Ascending aorta (tissue), 2 donors: Measurements from ENCODE around the gene DHRS11. TPM values are rescaled to one million over a fixed set of nuclear protein-coding genes. Genes with fewer than 3 reads are reported as not detected.

Experiments
- DNase-seq, 2 donors: peaks; one replicate each; pipeline ENCODE4 v3.0.0-alpha.2; 2019; ENCODE audit warnings: low spot score in 2 of 2
- H3K27ac ChIP-seq, 2 donors: fragments of 200-600 bp; sonication (generic); one replicate each; pipeline ENCODE4 v1.5.1; 2016 to 2017; ENCODE audit warnings: mild to moderate bottlenecking in 1 of 2
- H3K27me3 ChIP-seq: fragments of 200-600 bp; sonication (generic); one replicate; pipeline ENCODE4 v1.5.1; 2017
- H3K36me3 ChIP-seq, 2 donors: fragments of 200-600 bp; sonication (generic); one replicate each; pipeline ENCODE4 v1.5.1; 2016
- H3K4me1 ChIP-seq, 2 donors: fragments of 200-600 bp; sonication (generic); one replicate each; pipeline ENCODE4 v1.5.1; 2016 to 2017; ENCODE audit warnings: mild to moderate bottlenecking in 1 of 2
- H3K4me3 ChIP-seq, 2 donors: fragments of 200-600 bp; sonication (generic); one replicate each; pipeline ENCODE4 v1.5.1; 2016 to 2017; ENCODE audit warnings: mild to moderate bottlenecking in 1 of 2
- H3K9me3 ChIP-seq, 2 donors: fragments of 200-600 bp; sonication (generic); one replicate each; pipeline ENCODE4 v1.5.1; 2016
- intact Hi-C: fragments of 100-400 bp; cut with DNase I; formaldehyde crosslinking; loops from one replicate; pipeline ENCODE4 v1.15.1; 2023
- total RNA-seq: library from RNA; depleted of rRNA; stranded (reverse); fragments of >200 nt; gene quantifications from one replicate; pipeline ENCODE4 v1.1.0, GENCODE V29; 2016
- TF ChIP-seq, protein P1 (sequence below), 3 experiments: fragments of 200-600 bp in 2 of 3; fragments of 450-650 bp in 1 of 3; sonication (generic) in 2 of 3; IDR thresholded peaks; one replicate each; pipeline ENCODE4 v1.5.1; 2016 to 2019; ENCODE audit warnings: antibody characterized with exemption in 3 of 3, mild to moderate bottlenecking in 1 of 3, moderate library complexity in 1 of 3

Gene DHRS11, protein sequence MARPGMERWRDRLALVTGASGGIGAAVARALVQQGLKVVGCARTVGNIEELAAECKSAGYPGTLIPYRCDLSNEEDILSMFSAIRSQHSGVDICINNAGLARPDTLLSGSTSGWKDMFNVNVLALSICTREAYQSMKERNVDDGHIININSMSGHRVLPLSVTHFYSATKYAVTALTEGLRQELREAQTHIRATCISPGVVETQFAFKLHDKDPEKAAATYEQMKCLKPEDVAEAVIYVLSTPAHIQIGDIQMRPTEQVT
- 11.8 TPM for total RNA-seq

DNA sequence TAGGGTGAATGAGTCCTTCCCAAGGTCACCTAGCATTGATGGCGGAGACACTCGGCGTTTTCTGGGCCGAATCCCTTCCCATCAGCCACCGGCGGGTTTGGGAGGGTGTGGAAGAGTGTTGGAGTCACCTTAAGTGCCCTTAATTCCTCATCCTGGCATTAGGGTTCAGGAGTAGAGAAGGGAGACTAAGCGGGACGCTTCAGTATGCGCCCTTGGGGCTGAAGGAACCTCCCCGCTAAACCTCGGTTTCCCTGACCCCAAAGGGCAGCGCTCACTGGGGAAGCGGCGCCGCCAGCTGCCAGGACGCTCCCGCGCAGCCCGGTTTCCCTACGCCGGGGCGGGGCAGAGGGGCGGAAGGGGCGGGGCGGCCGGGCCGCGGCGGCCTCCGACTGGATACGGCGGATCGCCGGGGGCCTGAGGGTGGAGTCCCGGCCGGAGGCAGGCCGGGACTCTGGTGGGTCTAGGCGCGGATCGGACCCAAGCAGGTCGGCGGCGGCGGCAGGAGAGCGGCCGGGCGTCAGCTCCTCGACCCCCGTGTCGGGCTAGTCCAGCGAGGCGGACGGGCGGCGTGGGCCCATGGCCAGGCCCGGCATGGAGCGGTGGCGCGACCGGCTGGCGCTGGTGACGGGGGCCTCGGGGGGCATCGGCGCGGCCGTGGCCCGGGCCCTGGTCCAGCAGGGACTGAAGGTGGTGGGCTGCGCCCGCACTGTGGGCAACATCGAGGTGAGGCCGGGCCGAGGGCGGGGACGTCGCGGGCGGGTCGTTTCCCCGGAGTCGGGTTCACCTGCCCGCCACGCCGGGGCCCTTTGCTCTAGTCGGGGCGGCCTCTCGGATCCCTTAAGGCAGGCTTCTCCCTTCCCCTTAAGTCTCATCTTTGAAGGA is at the start of gene DHRS11:
TSS of gene DHRS11 (plus strand) at position 446 of the 882 bp plus-strand sequence. CDS start at position 577, 131 bp downstream.
- TF ChIP-seq, protein P1, sequence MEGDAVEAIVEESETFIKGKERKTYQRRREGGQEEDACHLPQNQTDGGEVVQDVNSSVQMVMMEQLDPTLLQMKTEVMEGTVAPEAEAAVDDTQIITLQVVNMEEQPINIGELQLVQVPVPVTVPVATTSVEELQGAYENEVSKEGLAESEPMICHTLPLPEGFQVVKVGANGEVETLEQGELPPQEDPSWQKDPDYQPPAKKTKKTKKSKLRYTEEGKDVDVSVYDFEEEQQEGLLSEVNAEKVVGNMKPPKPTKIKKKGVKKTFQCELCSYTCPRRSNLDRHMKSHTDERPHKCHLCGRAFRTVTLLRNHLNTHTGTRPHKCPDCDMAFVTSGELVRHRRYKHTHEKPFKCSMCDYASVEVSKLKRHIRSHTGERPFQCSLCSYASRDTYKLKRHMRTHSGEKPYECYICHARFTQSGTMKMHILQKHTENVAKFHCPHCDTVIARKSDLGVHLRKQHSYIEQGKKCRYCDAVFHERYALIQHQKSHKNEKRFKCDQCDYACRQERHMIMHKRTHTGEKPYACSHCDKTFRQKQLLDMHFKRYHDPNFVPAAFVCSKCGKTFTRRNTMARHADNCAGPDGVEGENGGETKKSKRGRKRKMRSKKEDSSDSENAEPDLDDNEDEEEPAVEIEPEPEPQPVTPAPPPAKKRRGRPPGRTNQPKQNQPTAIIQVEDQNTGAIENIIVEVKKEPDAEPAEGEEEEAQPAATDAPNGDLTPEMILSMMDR (IDR thresholded peaks at IDR 0.05), result no peak
- H3K36me3 ChIP-seq, result peaks cover 18 to 30% of the 10 kb centered on the region in 2 donors
- intact Hi-C loops, result loop anchor here (1.0 to 10.0 kb wide), 4 partner anchors 10 to 893 kb away; partner anchors contain the start of genes DUSP14, GGNBP2 and MRM1
- H3K27ac ChIP-seq, result peak within 1 kb of the TSS; percentile 11 to 29
- H3K4me3 ChIP-seq, result peak within 1 kb of the TSS; percentile 74 to 95
- H3K9me3 ChIP-seq, result no peaks in the 10 kb centered on the region
- no peaks in the 10 kb centered on the region for H3K27me3 ChIP-seq
- peak in 1 of 2 donors; percentile 89 for DNase-seq
- peaks cover 0 to 7% of the 10 kb centered on the region in 2 donors for H3K4me1 ChIP-seq

DNA sequence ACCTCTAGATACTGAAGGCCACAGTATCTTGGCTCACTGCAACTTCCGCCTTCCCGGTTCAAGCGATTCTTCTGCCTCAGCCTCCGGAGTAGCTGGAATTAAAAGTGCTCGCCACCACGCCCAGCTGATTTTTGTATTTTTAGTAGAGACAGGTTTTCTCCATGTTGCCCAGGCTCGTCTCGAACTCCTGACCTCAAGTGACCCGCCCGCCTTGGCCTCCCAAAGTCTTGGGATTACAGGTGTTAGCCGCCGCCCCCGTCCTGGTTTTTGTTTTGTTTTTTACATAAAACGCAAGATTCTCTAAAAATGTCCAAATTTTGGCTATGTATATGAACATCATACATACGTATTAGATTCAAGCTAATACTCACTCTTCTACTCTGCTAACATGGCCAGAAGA is 48.9 kb upstream of the DHRS11 start:
- DNase-seq, result no peak
- Histone ChIP-seq H3K9me3 (no peaks in the 10 kb centered on the region), H3K36me3 (peaks cover 0 to 5% of the 10 kb centered on the region in 2 donors), H3K4me3 (no peak overlapping the region), H3K27me3 (no peaks in the 10 kb centered on the region), H3K27ac (no peak overlapping the region), H3K4me1 (peaks cover 16 to 26% of the 10 kb centered on the region in 2 donors)
- intact Hi-C loops, result no loop called here
- TF ChIP-seq, protein P1 (IDR thresholded peaks at IDR 0.05), result no peak

DNA sequence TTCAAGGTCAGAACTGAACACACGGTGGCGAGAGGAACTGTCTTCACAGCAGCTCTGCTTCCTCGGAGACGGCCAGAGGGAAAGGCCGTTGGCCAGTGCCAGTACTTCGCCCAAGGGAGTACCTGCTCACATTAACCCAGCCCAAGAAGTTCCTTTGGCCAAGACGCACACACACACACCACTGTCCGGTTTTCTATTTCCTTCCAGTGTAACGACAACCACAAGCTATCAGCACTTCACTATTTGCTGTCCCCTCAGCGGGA is 47.7 kb upstream of the DHRS11 start:
- intact Hi-C loops, result loop anchor here (1.0 to 2.0 kb wide), 3 partner anchors 9 to 57 kb away; partner anchors contain the start of genes DHRS11 and MRM1
- peak in 1 of 2 donors; percentile 68 for DNase-seq
- peaks cover 16 to 30% of the 10 kb centered on the region in 2 donors for H3K4me1 ChIP-seq

DNA sequence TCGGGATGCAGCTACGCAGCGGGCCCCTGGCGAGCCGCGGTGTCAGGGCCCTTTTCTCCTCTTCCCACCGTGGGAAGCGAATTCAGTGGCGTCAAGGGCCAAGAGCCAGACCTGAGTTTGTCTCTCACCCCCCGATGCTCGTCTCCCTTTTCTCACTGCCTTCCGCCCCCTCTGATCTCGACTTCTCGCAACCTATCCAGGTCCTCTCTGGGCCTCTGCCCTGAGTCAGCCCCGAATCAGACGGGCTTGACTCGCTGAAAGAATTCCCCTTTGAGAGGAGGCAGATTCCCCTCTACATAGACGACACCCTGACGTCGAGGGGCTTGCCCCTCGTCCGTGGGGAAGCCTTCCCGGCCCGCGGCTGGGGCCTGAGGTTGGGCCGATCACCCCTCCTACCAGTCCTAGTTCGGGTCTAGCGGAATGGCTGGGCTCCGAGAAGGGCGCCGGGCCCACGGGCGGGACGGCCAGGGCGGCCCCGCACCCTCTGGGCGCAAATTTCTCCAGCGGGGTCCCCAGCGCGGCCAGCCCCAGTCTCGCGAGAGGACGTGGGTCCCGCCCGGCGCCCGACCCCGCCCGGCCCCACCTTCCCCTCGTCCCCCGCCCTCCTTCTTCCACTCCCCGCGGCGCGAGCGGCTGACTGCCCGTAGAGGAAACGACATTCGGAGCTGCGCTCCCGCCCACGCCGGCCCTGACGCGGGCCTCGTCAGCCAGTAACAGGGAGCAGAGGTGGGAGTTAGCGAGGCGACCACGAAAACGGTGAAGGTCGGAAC is 47.2 kb upstream of the DHRS11 start, which contains the start of gene GGNBP2:
TSS of gene GGNBP2 (plus strand) at position 613 of the 770 bp plus-strand sequence. CDS start 806 bp downstream, outside the sequence.
- Histone ChIP-seq H3K36me3 (peaks cover 0 to 5% of the 10 kb centered on the region in 2 donors), H3K27me3 (no peaks in the 10 kb centered on the region), H3K4me1 (peaks cover 16 to 32% of the 10 kb centered on the region in 2 donors), H3K4me3 (peak within 1 kb of the TSS; percentile 95 to 98), H3K27ac (peak within 1 kb of the TSS; percentile 99 to 100), H3K9me3 (no peaks in the 10 kb centered on the region)
- intact Hi-C loops, result loop anchor here (1.0 to 5.0 kb wide), 5 partner anchors 9 to 813 kb away; partner anchors contain the start of genes AATF, DHRS11 and MRM1
- TF ChIP-seq, protein P1 (IDR thresholded peaks at IDR 0.05), result peak in 1 of 3 experiments; percentile 3
- DNase-seq, result peak; percentile 47 to 93

More for the DNA sequence above, 47.7 kb upstream of the DHRS11 start:
- H3K4me3 ChIP-seq, result peak overlapping the region; percentile 95 to 98
- TF ChIP-seq, protein P1 (IDR thresholded peaks at IDR 0.05), result peak in 1 of 3 experiments; percentile 4
- H3K27ac ChIP-seq, result peak overlapping the region; percentile 99 to 100
- no peaks in the 10 kb centered on the region for H3K9me3 ChIP-seq
- no peaks in the 10 kb centered on the region for H3K27me3 ChIP-seq
- H3K36me3 ChIP-seq, result peaks cover 0 to 5% of the 10 kb centered on the region in 2 donors

DNA sequence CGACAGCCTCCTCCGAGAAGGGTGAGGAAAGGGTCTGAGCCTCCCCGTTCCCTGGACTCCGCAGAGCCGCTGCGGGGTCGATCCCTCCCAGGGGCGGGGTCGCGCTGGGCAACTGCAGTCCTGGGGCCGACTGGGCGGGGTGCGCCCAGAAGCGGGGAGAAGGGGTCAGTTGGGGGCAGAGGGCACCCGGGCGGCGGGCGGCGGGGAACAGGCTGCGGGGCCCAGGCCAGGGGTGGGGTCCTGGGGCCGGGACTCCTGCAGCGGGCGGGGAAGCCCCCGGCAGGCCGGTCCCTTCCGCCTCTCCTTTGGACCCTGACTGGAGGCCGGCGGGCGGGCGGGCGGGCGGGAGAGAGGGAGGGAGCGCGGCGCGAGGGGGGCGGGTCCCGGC is 46.6 kb upstream of the DHRS11 start:
- intact Hi-C loops, result loop anchor here (1.0 to 5.0 kb wide), 3 partner anchors 46 to 812 kb away; partner anchors contain the start of genes AATF and DHRS11
- Histone ChIP-seq H3K27ac (peak overlapping the region; percentile 99 to 100), H3K4me1 (peaks cover 16 to 34% of the 10 kb centered on the region in 2 donors), H3K27me3 (no peaks in the 10 kb centered on the region), H3K4me3 (peak overlapping the region; percentile 95 to 98), H3K36me3 (peaks cover 0 to 5% of the 10 kb centered on the region in 2 donors), H3K9me3 (no peaks in the 10 kb centered on the region)
- TF ChIP-seq, protein P1 (IDR thresholded peaks at IDR 0.05), result no peak
- no peak for DNase-seq
